Stomach (tissue), 4 donors: ENCODE results near the gene OXNAD1.

ENCODE experiments used
- EP300 ChIP-seq: sonication (generic); formaldehyde crosslinking; IDR thresholded peaks from one replicate; pipeline ENCODE4 v1.6.1; 2017; ENCODE audit warnings: antibody characterized with exemption
- POLR2A ChIP-seq, 4 donors: fragments of 450-650 bp; IDR thresholded peaks; one replicate each; pipeline ENCODE4 v1.6.1; 2016; ENCODE audit warnings: antibody characterized with exemption in 4 of 4, control low read depth in 2 of 4, mild to moderate bottlenecking in 1 of 4, moderate library complexity in 1 of 4
- POLR2AphosphoS5 ChIP-seq, 3 donors: sonication (generic); formaldehyde crosslinking; IDR thresholded peaks; one replicate each; pipeline ENCODE4 v1.6.1; 2016; ENCODE audit warnings: antibody characterized with exemption in 3 of 3
- TF ChIP-seq, protein P1 (sequence below), 7 experiments: fragments of 450-650 bp in 4 of 7; fragments of 200-600 bp in 3 of 7; sonication (generic) in 3 of 7; IDR thresholded peaks; one replicate each; pipeline ENCODE4 v1.5.1; 2016 to 2019; ENCODE audit warnings: antibody characterized with exemption in 7 of 7, control low read depth in 2 of 7, mild to moderate bottlenecking in 1 of 7

DNA sequence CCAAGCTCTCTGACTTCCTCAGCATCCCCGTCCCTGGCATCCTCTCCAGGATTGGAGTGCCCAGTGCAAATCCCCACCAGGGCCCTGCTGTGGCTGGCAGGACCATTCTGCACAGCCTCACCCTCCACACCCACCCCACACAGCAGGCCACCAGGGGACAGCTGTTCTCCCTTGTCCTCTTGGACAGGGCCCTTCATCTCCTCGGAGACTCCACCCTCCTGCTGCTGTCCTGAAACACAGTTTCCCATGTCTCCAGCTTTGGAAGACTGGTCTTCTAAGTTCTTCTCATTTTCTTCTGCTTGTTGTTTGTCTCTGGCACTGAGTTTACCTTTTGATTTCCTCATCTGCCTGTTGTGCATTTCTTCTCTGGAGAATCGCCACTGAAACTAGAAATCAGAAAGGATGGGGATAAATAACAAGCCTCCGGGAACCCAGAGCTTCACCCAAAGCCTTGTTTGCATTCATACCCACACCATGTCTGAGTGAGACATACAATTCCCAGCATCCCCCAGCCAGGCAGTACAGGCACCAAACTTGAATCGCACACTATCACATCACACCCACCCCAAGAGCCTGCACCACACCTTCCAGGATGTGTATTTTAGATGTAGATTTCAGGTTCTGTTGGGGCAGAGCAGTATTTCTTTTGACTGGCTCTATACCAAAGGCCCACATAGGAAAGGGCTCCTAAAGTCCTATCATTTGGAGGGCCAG is 52.0 kb downstream of the OXNAD1 start:
- TF ChIP-seq, protein P1, sequence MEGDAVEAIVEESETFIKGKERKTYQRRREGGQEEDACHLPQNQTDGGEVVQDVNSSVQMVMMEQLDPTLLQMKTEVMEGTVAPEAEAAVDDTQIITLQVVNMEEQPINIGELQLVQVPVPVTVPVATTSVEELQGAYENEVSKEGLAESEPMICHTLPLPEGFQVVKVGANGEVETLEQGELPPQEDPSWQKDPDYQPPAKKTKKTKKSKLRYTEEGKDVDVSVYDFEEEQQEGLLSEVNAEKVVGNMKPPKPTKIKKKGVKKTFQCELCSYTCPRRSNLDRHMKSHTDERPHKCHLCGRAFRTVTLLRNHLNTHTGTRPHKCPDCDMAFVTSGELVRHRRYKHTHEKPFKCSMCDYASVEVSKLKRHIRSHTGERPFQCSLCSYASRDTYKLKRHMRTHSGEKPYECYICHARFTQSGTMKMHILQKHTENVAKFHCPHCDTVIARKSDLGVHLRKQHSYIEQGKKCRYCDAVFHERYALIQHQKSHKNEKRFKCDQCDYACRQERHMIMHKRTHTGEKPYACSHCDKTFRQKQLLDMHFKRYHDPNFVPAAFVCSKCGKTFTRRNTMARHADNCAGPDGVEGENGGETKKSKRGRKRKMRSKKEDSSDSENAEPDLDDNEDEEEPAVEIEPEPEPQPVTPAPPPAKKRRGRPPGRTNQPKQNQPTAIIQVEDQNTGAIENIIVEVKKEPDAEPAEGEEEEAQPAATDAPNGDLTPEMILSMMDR (IDR thresholded peaks at IDR 0.05): no peak
- TF ChIP-seq POLR2AphosphoS5 (IDR thresholded peaks at IDR 0.05): no peak
- TF ChIP-seq EP300: no peak
- no peak for TF ChIP-seq POLR2A (IDR thresholded peaks at IDR 0.05)
